ENCODE results near the gene ADPRS. TPM values are rescaled to one million over a fixed set of nuclear protein-coding genes. Genes with fewer than 3 reads are reported as not detected.

ADPRS gene
- total and polyA plus RNA-seq, 2 donors (not counting 1 experiment from before 2014, with no cell fraction given) = 25.3 to 30.9 TPM

DNA sequence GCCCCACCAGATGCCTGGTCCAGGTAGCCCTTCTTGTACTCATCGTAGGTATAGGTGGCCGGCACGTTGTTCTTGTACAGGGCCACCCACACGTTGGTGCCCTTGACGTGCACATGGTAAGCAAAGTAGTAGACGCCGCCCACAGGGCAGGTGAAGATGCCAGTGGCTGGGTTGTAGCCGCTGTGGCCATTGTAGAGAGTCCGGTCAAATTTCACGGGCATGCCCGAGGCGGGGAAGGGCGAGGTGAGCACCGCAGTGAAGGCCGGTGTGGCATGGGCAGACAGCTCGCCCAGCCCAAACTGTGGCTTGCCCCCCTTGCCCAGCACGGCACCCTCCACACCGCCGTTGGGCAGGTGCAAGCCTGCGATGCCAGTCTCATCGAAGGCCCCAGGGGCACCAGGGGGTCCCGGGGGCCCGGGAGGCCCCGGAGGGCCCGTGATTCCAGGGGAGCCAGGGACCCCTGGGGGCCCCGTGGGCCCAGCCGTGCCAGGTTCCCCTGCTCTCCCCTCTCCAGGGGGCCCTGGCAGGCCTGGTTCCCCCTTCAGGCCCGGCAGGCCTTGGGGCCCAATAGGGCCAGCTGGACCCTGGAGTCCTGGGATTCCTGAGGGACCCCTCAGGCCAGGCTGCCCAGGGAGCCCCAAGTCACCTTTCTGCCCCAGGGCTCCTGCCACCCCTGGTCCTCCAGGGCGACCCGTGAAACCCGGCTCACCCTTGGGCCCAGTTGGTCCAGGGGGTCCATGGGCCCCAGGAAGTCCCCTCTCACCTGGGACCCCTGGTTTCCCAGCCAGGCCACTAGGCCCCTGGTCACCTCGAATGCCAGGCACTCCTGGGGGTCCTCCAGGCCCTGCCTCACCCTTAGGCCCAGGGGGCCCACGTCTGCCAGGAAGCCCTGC, 9.2 kb downstream of the ADPRS start:
- TF ChIP-seq, protein P1, sequence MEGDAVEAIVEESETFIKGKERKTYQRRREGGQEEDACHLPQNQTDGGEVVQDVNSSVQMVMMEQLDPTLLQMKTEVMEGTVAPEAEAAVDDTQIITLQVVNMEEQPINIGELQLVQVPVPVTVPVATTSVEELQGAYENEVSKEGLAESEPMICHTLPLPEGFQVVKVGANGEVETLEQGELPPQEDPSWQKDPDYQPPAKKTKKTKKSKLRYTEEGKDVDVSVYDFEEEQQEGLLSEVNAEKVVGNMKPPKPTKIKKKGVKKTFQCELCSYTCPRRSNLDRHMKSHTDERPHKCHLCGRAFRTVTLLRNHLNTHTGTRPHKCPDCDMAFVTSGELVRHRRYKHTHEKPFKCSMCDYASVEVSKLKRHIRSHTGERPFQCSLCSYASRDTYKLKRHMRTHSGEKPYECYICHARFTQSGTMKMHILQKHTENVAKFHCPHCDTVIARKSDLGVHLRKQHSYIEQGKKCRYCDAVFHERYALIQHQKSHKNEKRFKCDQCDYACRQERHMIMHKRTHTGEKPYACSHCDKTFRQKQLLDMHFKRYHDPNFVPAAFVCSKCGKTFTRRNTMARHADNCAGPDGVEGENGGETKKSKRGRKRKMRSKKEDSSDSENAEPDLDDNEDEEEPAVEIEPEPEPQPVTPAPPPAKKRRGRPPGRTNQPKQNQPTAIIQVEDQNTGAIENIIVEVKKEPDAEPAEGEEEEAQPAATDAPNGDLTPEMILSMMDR (conservative IDR thresholded peaks at IDR 0.05 in 1 of 2, IDR thresholded peaks at IDR 0.05 in 1 of 2; ENCODE audit: low read depth in 1 of 2, low read length in 2 of 2) = no peak
- no peak for TF ChIP-seq EZH2 (IDR thresholded peaks at IDR 0.05; ENCODE audit: low read length, missing control alignments)
- no peak overlapping the region for H3K27ac ChIP-seq (ENCODE audit: insufficient read depth, low read length)
- no peaks in the 10 kb centered on the region for H3K9me3 ChIP-seq (ENCODE audit: control insufficient read depth, insufficient read depth, low read depth, low read length)
- H3K4me1 ChIP-seq (ENCODE audit: control insufficient read depth, extremely low read depth, insufficient read depth, low read length) = peaks cover 4% of the 10 kb centered on the region
- no peak for DNase-seq (ENCODE audit: low read depth in 2 of 2)
- H3K27me3 ChIP-seq (ENCODE audit: control insufficient read depth, insufficient read depth, low read length) = no peaks in the 10 kb centered on the region
- no peak overlapping the region for H3K4me3 ChIP-seq (replicated peaks in 1 of 4; ENCODE audit: control extremely low read depth in 1 of 4, insufficient read depth in 1 of 4, low read depth in 3 of 4, low read length in 4 of 4)
- no peak overlapping the region for H3K4me2 ChIP-seq (ENCODE audit: extremely low read depth, insufficient read depth, low read length)
- no peak overlapping the region for H3K9ac ChIP-seq (ENCODE audit: insufficient read depth, low read length)
- H4K20me1 ChIP-seq (ENCODE audit: control insufficient read depth, extremely low read depth, insufficient read depth, low read length) = no peaks in the 10 kb centered on the region
- H3K79me2 ChIP-seq (ENCODE audit: control insufficient read depth, insufficient read depth, low read length) = no peaks in the 10 kb centered on the region
- no peak overlapping the region for H2AFZ ChIP-seq (ENCODE audit: low read length)
- peaks cover 21% of the 10 kb centered on the region for H3K36me3 ChIP-seq (ENCODE audit: control insufficient read depth, insufficient read depth, low read length)

DNA sequence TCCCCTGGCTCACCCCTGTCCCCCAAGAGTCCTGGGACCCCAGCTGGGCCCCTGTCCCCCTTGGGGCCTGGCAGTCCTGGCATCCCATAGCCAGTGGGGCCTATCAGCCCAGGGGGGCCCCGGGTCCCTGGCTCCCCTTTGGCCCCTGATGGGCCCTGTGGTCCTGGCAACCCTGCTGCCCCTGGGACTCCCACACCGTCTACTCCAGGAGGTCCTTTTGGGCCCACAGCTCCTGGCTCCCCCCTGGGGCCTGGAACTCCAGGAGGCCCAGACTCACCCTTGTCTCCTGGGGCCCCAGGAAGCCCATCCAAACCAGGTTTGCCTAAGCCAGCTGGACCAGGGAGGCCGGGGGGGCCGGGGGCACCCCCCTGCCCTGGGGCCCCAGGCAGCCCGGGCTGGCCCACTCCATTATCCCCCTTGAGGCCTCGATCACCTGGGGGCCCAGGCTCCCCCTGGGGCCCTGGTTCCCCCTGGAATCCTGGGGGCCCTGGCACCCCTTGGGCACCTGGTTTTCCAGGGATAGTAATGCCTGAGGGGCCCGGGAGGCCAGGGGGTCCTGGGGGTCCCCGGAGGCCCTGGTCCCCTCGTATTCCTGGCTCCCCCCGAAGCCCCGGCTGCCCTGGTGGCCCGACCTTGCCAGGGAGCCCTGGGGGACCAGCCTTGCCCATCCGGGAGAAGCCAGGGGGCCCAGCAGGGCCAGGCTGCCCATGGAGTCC, 10.1 kb downstream of the ADPRS start:
- Histone ChIP-seq H3K9me3 (ENCODE audit: control insufficient read depth, insufficient read depth, low read depth, low read length) (no peaks in the 10 kb centered on the region), H3K36me3 (ENCODE audit: control insufficient read depth, insufficient read depth, low read length) (peaks cover 12% of the 10 kb centered on the region), H4K20me1 (ENCODE audit: control insufficient read depth, extremely low read depth, insufficient read depth, low read length) (no peaks in the 10 kb centered on the region), H3K79me2 (ENCODE audit: control insufficient read depth, insufficient read depth, low read length) (no peaks in the 10 kb centered on the region), H3K4me2 (ENCODE audit: extremely low read depth, insufficient read depth, low read length) (no peak overlapping the region), H3K9ac (ENCODE audit: insufficient read depth, low read length) (no peak overlapping the region), H3K27ac (ENCODE audit: insufficient read depth, low read length) (no peak overlapping the region), H3K4me1 (ENCODE audit: control insufficient read depth, extremely low read depth, insufficient read depth, low read length) (peaks cover 4% of the 10 kb centered on the region), H2AFZ (ENCODE audit: low read length) (no peak overlapping the region), H3K4me3 (replicated peaks in 1 of 4; ENCODE audit: control extremely low read depth in 1 of 4, insufficient read depth in 1 of 4, low read depth in 3 of 4, low read length in 4 of 4) (no peak overlapping the region), H3K27me3 (ENCODE audit: control insufficient read depth, insufficient read depth, low read length) (no peaks in the 10 kb centered on the region)
- TF ChIP-seq, protein P1 (conservative IDR thresholded peaks at IDR 0.05 in 1 of 2, IDR thresholded peaks at IDR 0.05 in 1 of 2; ENCODE audit: low read depth in 1 of 2, low read length in 2 of 2) = no peak
- no peak for DNase-seq (ENCODE audit: low read depth in 2 of 2)

DNA sequence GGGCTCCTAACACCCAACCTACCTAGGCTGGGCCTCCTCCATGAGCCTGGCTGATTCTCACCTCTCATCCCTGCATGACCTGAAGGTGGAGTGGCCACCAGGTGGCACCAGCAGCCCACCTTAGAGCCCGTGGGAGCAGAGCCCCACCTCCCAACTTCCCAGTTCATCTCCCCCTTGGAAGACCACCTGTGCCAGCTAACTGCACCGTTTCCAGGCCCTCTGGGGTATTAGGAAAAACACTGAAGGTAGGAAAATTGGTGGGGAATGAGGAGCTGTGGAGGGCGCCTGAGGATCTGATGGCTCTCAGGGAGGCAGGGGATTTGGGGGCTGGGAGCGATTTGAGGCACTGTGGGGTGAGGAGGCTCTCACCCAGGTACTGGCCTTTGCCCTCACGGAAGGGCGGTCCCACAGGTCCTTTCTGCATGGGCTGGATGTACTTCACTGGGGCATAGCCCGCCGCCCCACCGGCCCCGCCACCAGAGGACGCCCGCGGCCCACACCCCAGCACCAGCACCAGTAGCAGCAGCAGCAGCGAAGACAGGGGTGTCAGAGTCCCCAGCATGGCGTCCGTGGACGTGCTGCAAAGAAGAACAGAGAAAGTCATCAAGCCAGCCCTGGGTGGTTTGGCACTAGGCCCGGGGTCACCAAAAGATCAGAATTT, 11.1 kb downstream of the ADPRS start:
- Histone ChIP-seq H3K4me1 (ENCODE audit: control insufficient read depth, extremely low read depth, insufficient read depth, low read length) (peaks cover 2% of the 10 kb centered on the region), H3K9me3 (ENCODE audit: control insufficient read depth, insufficient read depth, low read depth, low read length) (no peaks in the 10 kb centered on the region), H3K9ac (ENCODE audit: insufficient read depth, low read length) (no peak overlapping the region), H3K4me3 (replicated peaks in 1 of 4; ENCODE audit: control extremely low read depth in 1 of 4, insufficient read depth in 1 of 4, low read depth in 3 of 4, low read length in 4 of 4) (no peak overlapping the region), H4K20me1 (ENCODE audit: control insufficient read depth, extremely low read depth, insufficient read depth, low read length) (no peaks in the 10 kb centered on the region), H2AFZ (ENCODE audit: low read length) (no peak overlapping the region), H3K27me3 (ENCODE audit: control insufficient read depth, insufficient read depth, low read length) (no peaks in the 10 kb centered on the region), H3K36me3 (ENCODE audit: control insufficient read depth, insufficient read depth, low read length) (peaks cover 7% of the 10 kb centered on the region), H3K79me2 (ENCODE audit: control insufficient read depth, insufficient read depth, low read length) (no peaks in the 10 kb centered on the region), H3K27ac (ENCODE audit: insufficient read depth, low read length) (no peak overlapping the region), H3K4me2 (ENCODE audit: extremely low read depth, insufficient read depth, low read length) (no peak overlapping the region)
- TF ChIP-seq, protein P1 (conservative IDR thresholded peaks at IDR 0.05 in 1 of 2, IDR thresholded peaks at IDR 0.05 in 1 of 2; ENCODE audit: low read depth in 1 of 2, low read length in 2 of 2) = peak; percentile 80 to 84
- TF ChIP-seq EZH2 (IDR thresholded peaks at IDR 0.05; ENCODE audit: low read length, missing control alignments) = no peak
- DNase-seq (ENCODE audit: low read depth in 2 of 2) = peak; percentile 63 to 70
